Vagina (tissue), 2 donors: Measurements from ENCODE around the gene RNF182.

ENCODE experiments used
- POLR2A ChIP-seq, 2 donors: fragments of 450-650 bp; IDR thresholded peaks; one replicate each; pipeline ENCODE4 v1.6.1; 2017; ENCODE audit warnings: antibody characterized with exemption in 2 of 2, mild to moderate bottlenecking in 2 of 2, moderate library complexity in 2 of 2
- TF ChIP-seq, protein P1 (sequence below), 3 experiments: fragments of 450-650 bp in 2 of 3; fragments of 200-600 bp in 1 of 3; sonication (generic) in 1 of 3; IDR thresholded peaks; one replicate each; pipeline ENCODE4 v1.5.1; 2017 to 2019; ENCODE audit warnings: antibody characterized with exemption in 3 of 3, mild to moderate bottlenecking in 2 of 3, moderate library complexity in 2 of 3

DNA sequence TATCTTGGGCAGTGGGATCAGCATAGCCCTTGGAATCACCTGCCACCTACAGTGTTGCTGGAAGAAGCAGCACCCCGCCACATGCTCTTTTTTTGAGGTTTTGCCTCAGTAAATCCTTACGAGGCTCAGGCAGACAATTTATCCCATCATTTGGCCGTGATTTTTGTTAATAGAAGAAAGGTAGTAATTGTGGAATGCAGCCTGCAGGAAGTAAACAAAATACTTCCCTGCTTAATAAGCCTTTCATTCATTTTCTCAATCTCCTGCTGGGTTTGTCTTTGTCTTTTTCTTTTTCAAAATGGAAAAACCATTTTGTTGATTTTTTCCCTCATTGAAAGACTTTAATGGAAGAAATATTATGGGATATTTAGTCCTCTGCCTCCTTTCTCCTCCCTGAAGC lies 99.1 kb downstream of the RNF182 start:
- TF ChIP-seq POLR2A (IDR thresholded peaks at IDR 0.05): no peak
- TF ChIP-seq, protein P1, sequence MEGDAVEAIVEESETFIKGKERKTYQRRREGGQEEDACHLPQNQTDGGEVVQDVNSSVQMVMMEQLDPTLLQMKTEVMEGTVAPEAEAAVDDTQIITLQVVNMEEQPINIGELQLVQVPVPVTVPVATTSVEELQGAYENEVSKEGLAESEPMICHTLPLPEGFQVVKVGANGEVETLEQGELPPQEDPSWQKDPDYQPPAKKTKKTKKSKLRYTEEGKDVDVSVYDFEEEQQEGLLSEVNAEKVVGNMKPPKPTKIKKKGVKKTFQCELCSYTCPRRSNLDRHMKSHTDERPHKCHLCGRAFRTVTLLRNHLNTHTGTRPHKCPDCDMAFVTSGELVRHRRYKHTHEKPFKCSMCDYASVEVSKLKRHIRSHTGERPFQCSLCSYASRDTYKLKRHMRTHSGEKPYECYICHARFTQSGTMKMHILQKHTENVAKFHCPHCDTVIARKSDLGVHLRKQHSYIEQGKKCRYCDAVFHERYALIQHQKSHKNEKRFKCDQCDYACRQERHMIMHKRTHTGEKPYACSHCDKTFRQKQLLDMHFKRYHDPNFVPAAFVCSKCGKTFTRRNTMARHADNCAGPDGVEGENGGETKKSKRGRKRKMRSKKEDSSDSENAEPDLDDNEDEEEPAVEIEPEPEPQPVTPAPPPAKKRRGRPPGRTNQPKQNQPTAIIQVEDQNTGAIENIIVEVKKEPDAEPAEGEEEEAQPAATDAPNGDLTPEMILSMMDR (IDR thresholded peaks at IDR 0.05): no peak
